GM12878 (cell line): Measurements from ENCODE around the gene MYO6. TPM values are rescaled to one million over a fixed set of nuclear protein-coding genes. Genes with fewer than 3 reads are reported as not detected.

ENCODE experiments used
- ATAC-seq: fragments of 200-7000 bp; cut with Tn5 transposase; 3 replicates; pipeline ENCODE4 v1.9.1; 2020; ENCODE audit warnings: mild to moderate bottlenecking, moderate library complexity
- BruUV-seq: library from RNA; stranded (reverse); fragments of 400-500 nt; replicated peaks from 2 replicates; lab custom pipeline; 2021; lab: Mats Ljungman, UMichigan
- CTCF ChIA-PET: fragments of 300-600 bp; sonication (Branson Sonifier 250); formaldehyde crosslinking; extraction: SDS; loops from one replicate; lab custom pipeline; 2021; ENCODE audit warnings: inconsistent platforms; lab: Yijun Ruan, JAX
- POLR2A ChIA-PET: fragments of 350-600 bp; formaldehyde crosslinking; extraction: SDS; loops from one replicate; lab custom pipeline; 2021; ENCODE audit warnings: inconsistent platforms; lab: Charles Lee
- RAD21 ChIA-PET: fragments of 300-600 bp; sonication (Branson Sonifier 250); formaldehyde crosslinking; loops from one replicate; lab custom pipeline; 2023; ENCODE audit warnings: antibody characterized with exemption; ENCODE audit not compliant: unreplicated experiment; lab: Charles Lee
- SMC1A ChIA-PET: fragments of 300-600 bp; sonication (Branson Sonifier 250); formaldehyde crosslinking; loops from one replicate; lab custom pipeline; 2023; ENCODE audit not compliant: unreplicated experiment, uncharacterized antibody; lab: Charles Lee
- DNase-seq: peaks from one replicate; pipeline ENCODE4 v3.0.0-alpha.2; 2011; ENCODE audit warnings: low read depth, low spot score
- FAIRE-seq: peaks from 3 replicates; lab custom pipeline; 2011; peaks lifted over from hg19 to GRCh38; lab: Jason Lieb, UNC
- H2AFZ ChIP-seq: 2 replicates; pipeline ENCODE4 v1.6.0; 2011; ENCODE audit warnings: low read depth, low read length, control low read depth; ENCODE audit not compliant: control insufficient read depth
- H3K27ac ChIP-seq: 2 replicates; pipeline ENCODE4 v1.5.1; 2011; ENCODE audit warnings: control low read depth; ENCODE audit not compliant: control insufficient read depth, insufficient read depth
- H3K27me3 ChIP-seq, 2 experiments: replicated peaks in 1 of 2; 2 replicates each; pipeline versions ENCODE4 v1.6.0 to v1.6.1; 2011; ENCODE audit warnings: low read length in 1 of 2; ENCODE audit not compliant: control insufficient read depth in 2 of 2, insufficient read depth in 2 of 2
- H3K36me3 ChIP-seq, 2 experiments: 2 replicates each; pipeline ENCODE4 v1.5.1; 2011; ENCODE audit warnings: low read length in 1 of 2; ENCODE audit not compliant: control insufficient read depth in 2 of 2, insufficient read depth in 2 of 2
- H3K4me1 ChIP-seq: 2 replicates; pipeline ENCODE4 v1.6.1; 2011; ENCODE audit warnings: mild to moderate bottlenecking, low read length, moderate library complexity, mixed read lengths; ENCODE audit not compliant: control insufficient read depth, insufficient read depth
- H3K4me2 ChIP-seq: 2 replicates; pipeline ENCODE4 v1.6.0; 2011; ENCODE audit warnings: control low read depth; ENCODE audit not compliant: control insufficient read depth, insufficient read depth
- H3K4me3 ChIP-seq: fragments of 200-600 bp; sonication (generic); 2 replicates; pipeline ENCODE4 v1.5.1; 2016
- H3K79me2 ChIP-seq: 2 replicates; pipeline ENCODE4 v1.6.0; 2011; ENCODE audit warnings: low read length; ENCODE audit not compliant: control insufficient read depth, insufficient read depth
- H3K9ac ChIP-seq: 2 replicates; pipeline ENCODE4 v1.8.0; 2011; ENCODE audit warnings: low read length, control low read depth, mixed read lengths; ENCODE audit not compliant: control insufficient read depth, insufficient read depth
- H3K9me3 ChIP-seq: replicated peaks from 3 replicates; pipeline ENCODE4 v1.5.1; 2011; ENCODE audit warnings: mild to moderate bottlenecking, low read length; ENCODE audit not compliant: control insufficient read depth, insufficient read depth
- H4K20me1 ChIP-seq: 2 replicates; pipeline ENCODE4 v1.6.0; 2011; ENCODE audit not compliant: control insufficient read depth, insufficient read depth
- CEBPB ChIP-seq, 2 experiments: fragments of 150-350 bp in 1 of 2; IDR thresholded peaks; 2 replicates each; pipeline ENCODE4 v1.6.1; 2012 to 2014; ENCODE audit warnings: low read depth in 2 of 2, low read length in 2 of 2, borderline replicate concordance in 1 of 2, inconsistent platforms in 1 of 2
- ESRRA ChIP-seq: IDR thresholded peaks from 2 replicates; pipeline ENCODE4 v1.6.1; 2012; ENCODE audit warnings: mild to moderate bottlenecking, low read length, improper control_type of control experiment
- FOS ChIP-seq: IDR thresholded peaks from 3 replicates; pipeline ENCODE4 v1.6.1; 2011; ENCODE audit warnings: borderline replicate concordance; ENCODE audit not compliant: insufficient read length; ENCODE audit errors: extremely low read depth
- HDAC2 ChIP-seq: fragments of 200-600 bp; sonication (generic); IDR thresholded peaks from 2 replicates; pipeline ENCODE4 v1.6.1; 2017
- JUNB ChIP-seq: IDR thresholded peaks from 2 replicates; pipeline ENCODE4 v1.6.1; 2016; ENCODE audit warnings: antibody characterized with exemption, mild to moderate bottlenecking
- KLF5 ChIP-seq: fragments of 450-650 bp; IDR thresholded peaks from 2 replicates; pipeline ENCODE4 v1.6.1; 2014; ENCODE audit warnings: mild to moderate bottlenecking; ENCODE audit not compliant: partially characterized antibody
- SIX5 ChIP-seq: IDR thresholded peaks from 2 replicates; pipeline ENCODE4 v1.6.1; 2011; ENCODE audit warnings: mild to moderate bottlenecking, low read depth, low read length, moderate library complexity; ENCODE audit not compliant: severe bottlenecking
- ZNF217 ChIP-seq: fragments of 450-650 bp; IDR thresholded peaks from 2 replicates; pipeline ENCODE4 v1.6.1; 2017; ENCODE audit warnings: antibody characterized with exemption, mild to moderate bottlenecking
- WGBS: methylation state at CpG from one replicate; pipeline ENCODE4 v1.1.6; 2016; ENCODE audit warnings: low lambda C conversion rate; ENCODE audit not compliant: insufficient replicate concordance, insufficient coverage; ENCODE audit errors: missing lambda C conversion rate; 5-methylcytosine and 5-hydroxymethylcytosine counted together
- in situ Hi-C: fragments of 300-500 bp; cut with MboI; formaldehyde crosslinking; loops from 9 replicates; pipeline ENCODE4 v1.14.3; 2018; ENCODE audit warnings: mixed read lengths
- intact Hi-C: fragments of 100-400 bp; cut with micrococcal nuclease; formaldehyde crosslinking; loops from one replicate; pipeline ENCODE4 v1.14.2; 2022; ENCODE audit not compliant: unreplicated experiment
- polyA plus RNA-seq, 11 experiments: library from polyadenylated mRNA; depleted of rRNA in 4 of 11; unstranded in 6 of 11; stranded (reverse) in 5 of 11; fragments of >200 nt; fragmentation: Nextera tagmentation in 4 of 11; fragmentation: Illumina TruSeq in 1 of 11; extraction: Ambion mirVana in 4 of 11; extraction: Trizol in 1 of 11; gene quantifications; 1 replicate in 1 of 11; 2 replicates in 10 of 11; pipeline versions ENCODE4 v1.2.1 to v1.2.3, GENCODE V29; 2011 to 2016; ENCODE audit warnings: inconsistent platforms in 2 of 11, missing spikeins in 2 of 11, low read depth in 1 of 11
- total RNA-seq, 4 experiments: library from RNA; depleted of rRNA in 3 of 4; stranded (reverse); fragments of >200 nt in 3 of 4; fragmentation: Illumina TruSeq in 1 of 4; extraction: Trizol in 1 of 4; gene quantifications; 2 replicates each; pipeline versions ENCODE4 v1.2.1 to v1.2.3, GENCODE V29; 2013 to 2021
- TF ChIP-seq, protein P1 (sequence below): IDR thresholded peaks from 2 replicates; pipeline ENCODE4 v1.6.1; 2011; ENCODE audit warnings: low read depth, low read length, improper control_type of control experiment, borderline replicate concordance
- TF ChIP-seq, protein P2 (sequence below): fragments of 450-650 bp; IDR thresholded peaks from 2 replicates; pipeline ENCODE4 v1.6.1; 2014; ENCODE audit warnings: mild to moderate bottlenecking
- TF ChIP-seq, protein P3 (sequence below): fragments of 450-650 bp; formaldehyde crosslinking; IDR thresholded peaks from 2 replicates; pipeline ENCODE4 v1.4.0; 2022; ENCODE audit warnings: mild to moderate bottlenecking, moderate library complexity
- TF ChIP-seq, protein P4 (sequence below): IDR thresholded peaks from 2 replicates; pipeline ENCODE4 v1.6.1; 2012; ENCODE audit warnings: low read depth, low read length, improper control_type of control experiment
- TF ChIP-seq, protein P5 (sequence below): IDR thresholded peaks from 2 replicates; pipeline ENCODE4 v1.6.1; 2012; ENCODE audit warnings: mild to moderate bottlenecking, low read depth, low read length
- TF ChIP-seq, protein P6 (sequence below): IDR thresholded peaks from 2 replicates; pipeline ENCODE4 v1.6.1; 2011; ENCODE audit warnings: borderline replicate concordance, low read depth, mild to moderate bottlenecking, moderate library complexity, mixed read lengths, low read length; ENCODE audit not compliant: insufficient read depth; ENCODE audit errors: extremely low read length

MYO6 gene
- total and polyA plus RNA-seq, 10 of the 15 experiments (the other 5 are each of a cell fraction or from before 2014, with no cell fraction given), result 7.9 to 30.4 (median 16.8) TPM

DNA sequence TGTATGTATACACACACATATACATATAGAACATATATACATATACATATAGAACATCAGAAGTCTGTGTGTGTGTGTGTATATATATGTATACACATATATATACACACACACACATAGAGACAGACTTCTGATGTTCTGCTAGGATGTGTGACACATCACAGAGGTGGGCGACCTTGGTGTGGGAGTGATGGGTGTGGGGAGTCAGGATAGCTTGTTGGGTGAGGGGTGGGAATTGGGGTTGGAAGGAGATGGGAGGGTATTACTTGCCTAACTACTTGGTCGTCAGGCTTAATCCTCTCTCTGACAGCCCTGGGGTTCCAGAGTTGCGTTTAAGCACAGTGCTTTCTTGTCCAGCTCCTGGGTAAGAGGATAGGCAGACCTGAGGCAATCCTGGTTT lies 8.3 kb downstream of the MYO6 start:
- DNase-seq, result no peak
- Histone ChIP-seq H3K4me2 (no peak overlapping the region), H4K20me1 (no peaks in the 10 kb centered on the region), H3K9me3 (no peaks in the 10 kb centered on the region), H3K4me3 (no peak overlapping the region), H3K9ac (no peak overlapping the region), H2AFZ (no peak overlapping the region), H3K4me1 (no peaks in the 10 kb centered on the region), H3K27me3 (no peaks in the 10 kb centered on the region), H3K36me3 (no peaks in the 10 kb centered on the region), H3K79me2 (no peaks in the 10 kb centered on the region), H3K27ac (no peak overlapping the region)
- ChIA-PET POLR2A (interaction anchor here (1.2 kb wide), 1 partner anchor 19 kb away, joined by 10 read pairs; no protein-coding TSS in a partner anchor), RAD21 (no interaction called here), SMC1A (interaction anchor here (1.1 kb wide), 1 partner anchor 28 kb away, joined by 7 read pairs; no protein-coding TSS in a partner anchor), CTCF (interaction anchor here (1.0 to 1.1 kb wide), 2 partner anchors 12 to 266 kb away, joined by 3 to 4 read pairs; no protein-coding TSS in a partner anchor)
- no peak for FAIRE-seq
- WGBS, result 68% methylated on average over 3 of the region's 3 CpGs
- no TSS peak for BruUV-seq
- no peak for ATAC-seq
- intact Hi-C loops, result loop anchor here (10.0 kb wide), 1 partner anchor 262 kb away; the partner anchor contains the start of gene FILIP1
- in situ Hi-C loops, result loop anchor here (10.0 kb wide), 1 partner anchor 472 kb away; the partner anchor contains the start of gene TMEM30A
- TF ChIP-seq ZNF217 (no peak), KLF5 (no peak), HDAC2 (no peak), ESRRA (no peak), FOS (no peak), SIX5 (no peak), JUNB (no peak), CEBPB (IDR thresholded peaks at IDR 0.05; ENCODE audit: borderline replicate concordance in 1 of 2, low read depth in 2 of 2, low read length in 2 of 2) (no peak)
- TF ChIP-seq, protein P1, sequence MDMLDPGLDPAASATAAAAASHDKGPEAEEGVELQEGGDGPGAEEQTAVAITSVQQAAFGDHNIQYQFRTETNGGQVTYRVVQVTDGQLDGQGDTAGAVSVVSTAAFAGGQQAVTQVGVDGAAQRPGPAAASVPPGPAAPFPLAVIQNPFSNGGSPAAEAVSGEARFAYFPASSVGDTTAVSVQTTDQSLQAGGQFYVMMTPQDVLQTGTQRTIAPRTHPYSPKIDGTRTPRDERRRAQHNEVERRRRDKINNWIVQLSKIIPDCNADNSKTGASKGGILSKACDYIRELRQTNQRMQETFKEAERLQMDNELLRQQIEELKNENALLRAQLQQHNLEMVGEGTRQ, result no peak
- TF ChIP-seq, protein P2, sequence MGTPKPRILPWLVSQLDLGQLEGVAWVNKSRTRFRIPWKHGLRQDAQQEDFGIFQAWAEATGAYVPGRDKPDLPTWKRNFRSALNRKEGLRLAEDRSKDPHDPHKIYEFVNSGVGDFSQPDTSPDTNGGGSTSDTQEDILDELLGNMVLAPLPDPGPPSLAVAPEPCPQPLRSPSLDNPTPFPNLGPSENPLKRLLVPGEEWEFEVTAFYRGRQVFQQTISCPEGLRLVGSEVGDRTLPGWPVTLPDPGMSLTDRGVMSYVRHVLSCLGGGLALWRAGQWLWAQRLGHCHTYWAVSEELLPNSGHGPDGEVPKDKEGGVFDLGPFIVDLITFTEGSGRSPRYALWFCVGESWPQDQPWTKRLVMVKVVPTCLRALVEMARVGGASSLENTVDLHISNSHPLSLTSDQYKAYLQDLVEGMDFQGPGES, result no peak
- TF ChIP-seq, protein P3, sequence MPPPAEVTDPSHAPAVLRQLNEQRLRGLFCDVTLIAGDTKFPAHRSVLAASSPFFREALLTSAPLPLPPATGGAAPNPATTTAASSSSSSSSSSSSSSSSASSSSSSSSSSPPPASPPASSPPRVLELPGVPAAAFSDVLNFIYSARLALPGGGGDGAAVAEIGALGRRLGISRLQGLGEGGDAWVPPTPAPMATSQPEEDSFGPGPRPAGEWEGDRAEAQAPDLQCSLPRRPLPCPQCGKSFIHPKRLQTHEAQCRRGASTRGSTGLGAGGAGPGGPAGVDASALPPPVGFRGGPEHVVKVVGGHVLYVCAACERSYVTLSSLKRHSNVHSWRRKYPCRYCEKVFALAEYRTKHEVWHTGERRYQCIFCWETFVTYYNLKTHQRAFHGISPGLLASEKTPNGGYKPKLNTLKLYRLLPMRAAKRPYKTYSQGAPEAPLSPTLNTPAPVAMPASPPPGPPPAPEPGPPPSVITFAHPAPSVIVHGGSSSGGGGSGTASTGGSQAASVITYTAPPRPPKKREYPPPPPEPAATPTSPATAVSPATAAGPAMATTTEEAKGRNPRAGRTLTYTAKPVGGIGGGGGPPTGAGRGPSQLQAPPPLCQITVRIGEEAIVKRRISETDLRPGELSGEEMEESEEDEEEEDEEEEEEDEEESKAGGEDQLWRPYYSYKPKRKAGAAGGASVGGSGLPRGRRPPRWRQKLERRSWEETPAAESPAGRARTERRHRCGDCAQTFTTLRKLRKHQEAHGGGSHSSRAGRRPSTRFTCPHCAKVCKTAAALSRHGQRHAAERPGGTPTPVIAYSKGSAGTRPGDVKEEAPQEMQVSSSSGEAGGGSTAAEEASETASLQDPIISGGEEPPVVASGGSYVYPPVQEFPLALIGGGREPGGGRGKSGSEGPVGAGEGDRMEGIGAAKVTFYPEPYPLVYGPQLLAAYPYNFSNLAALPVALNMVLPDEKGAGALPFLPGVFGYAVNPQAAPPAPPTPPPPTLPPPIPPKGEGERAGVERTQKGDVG (CRISPR knock-in tag), result no peak
- TF ChIP-seq, protein P4, sequence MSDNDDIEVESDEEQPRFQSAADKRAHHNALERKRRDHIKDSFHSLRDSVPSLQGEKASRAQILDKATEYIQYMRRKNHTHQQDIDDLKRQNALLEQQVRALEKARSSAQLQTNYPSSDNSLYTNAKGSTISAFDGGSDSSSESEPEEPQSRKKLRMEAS, result no peak
- TF ChIP-seq, protein P5, sequence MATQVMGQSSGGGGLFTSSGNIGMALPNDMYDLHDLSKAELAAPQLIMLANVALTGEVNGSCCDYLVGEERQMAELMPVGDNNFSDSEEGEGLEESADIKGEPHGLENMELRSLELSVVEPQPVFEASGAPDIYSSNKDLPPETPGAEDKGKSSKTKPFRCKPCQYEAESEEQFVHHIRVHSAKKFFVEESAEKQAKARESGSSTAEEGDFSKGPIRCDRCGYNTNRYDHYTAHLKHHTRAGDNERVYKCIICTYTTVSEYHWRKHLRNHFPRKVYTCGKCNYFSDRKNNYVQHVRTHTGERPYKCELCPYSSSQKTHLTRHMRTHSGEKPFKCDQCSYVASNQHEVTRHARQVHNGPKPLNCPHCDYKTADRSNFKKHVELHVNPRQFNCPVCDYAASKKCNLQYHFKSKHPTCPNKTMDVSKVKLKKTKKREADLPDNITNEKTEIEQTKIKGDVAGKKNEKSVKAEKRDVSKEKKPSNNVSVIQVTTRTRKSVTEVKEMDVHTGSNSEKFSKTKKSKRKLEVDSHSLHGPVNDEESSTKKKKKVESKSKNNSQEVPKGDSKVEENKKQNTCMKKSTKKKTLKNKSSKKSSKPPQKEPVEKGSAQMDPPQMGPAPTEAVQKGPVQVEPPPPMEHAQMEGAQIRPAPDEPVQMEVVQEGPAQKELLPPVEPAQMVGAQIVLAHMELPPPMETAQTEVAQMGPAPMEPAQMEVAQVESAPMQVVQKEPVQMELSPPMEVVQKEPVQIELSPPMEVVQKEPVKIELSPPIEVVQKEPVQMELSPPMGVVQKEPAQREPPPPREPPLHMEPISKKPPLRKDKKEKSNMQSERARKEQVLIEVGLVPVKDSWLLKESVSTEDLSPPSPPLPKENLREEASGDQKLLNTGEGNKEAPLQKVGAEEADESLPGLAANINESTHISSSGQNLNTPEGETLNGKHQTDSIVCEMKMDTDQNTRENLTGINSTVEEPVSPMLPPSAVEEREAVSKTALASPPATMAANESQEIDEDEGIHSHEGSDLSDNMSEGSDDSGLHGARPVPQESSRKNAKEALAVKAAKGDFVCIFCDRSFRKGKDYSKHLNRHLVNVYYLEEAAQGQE, result no peak
- TF ChIP-seq, protein P6, sequence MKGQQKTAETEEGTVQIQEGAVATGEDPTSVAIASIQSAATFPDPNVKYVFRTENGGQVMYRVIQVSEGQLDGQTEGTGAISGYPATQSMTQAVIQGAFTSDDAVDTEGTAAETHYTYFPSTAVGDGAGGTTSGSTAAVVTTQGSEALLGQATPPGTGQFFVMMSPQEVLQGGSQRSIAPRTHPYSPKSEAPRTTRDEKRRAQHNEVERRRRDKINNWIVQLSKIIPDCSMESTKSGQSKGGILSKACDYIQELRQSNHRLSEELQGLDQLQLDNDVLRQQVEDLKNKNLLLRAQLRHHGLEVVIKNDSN, result no peak
